ENCODE data around the gene SHC4. TPM values are rescaled to one million over a fixed set of nuclear protein-coding genes. Genes with fewer than 3 reads are reported as not detected.
A peak's percentile ranks its signal among the peaks of the same experiment; 100 is the strongest.

Gene SHC4
- polyA plus RNA-seq, 1 donor (not counting 4 experiments of a cell fraction or from before 2014, with no cell fraction given) = 0.94 TPM

DNA sequence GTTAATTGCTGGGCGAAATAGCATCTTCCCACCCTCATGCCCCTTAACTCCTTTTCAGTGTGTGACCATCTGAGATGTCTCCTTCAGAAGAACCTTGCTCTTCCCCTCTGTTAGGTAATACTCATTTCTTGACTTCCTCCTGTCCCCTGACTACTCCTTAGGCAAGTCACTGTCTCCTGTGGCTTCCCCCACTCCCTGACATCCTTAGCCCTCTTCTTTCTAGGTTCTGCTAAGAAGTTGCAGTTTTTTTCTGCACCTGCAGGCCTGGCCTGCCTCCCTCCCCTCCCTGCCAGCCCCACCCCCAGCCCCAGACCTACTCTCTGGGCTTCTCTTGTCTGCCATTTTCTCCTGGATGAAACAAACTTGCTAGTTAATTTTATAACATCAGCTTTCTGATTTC, 101.0 kb downstream of the SHC4 start:
- no peak overlapping the region for H2AFZ ChIP-seq (ENCODE audit: control insufficient read depth, low read length)
- no peak overlapping the region for H3K4me2 ChIP-seq (ENCODE audit: control insufficient read depth, extremely low read depth, insufficient read depth, low read depth, low read length)
- H3K27ac ChIP-seq (ENCODE audit: control insufficient read depth, insufficient read depth, low read length) = no peak overlapping the region
- no peak overlapping the region for H3K4me3 ChIP-seq (ENCODE audit: control insufficient read depth in 2 of 3, extremely low read depth in 1 of 3, insufficient read depth in 2 of 3, low read depth in 1 of 3, low read length in 3 of 3)
- H3K9me1 ChIP-seq (ENCODE audit: control insufficient read depth, extremely low read depth, insufficient read depth, low read length) = no peaks in the 10 kb centered on the region
- no peaks in the 10 kb centered on the region for H3K9me3 ChIP-seq (ENCODE audit: control insufficient read depth, low read depth, low read length)
- no peaks in the 10 kb centered on the region for H3K36me3 ChIP-seq (ENCODE audit: control insufficient read depth in 2 of 2, extremely low read depth in 1 of 2, insufficient read depth in 2 of 2, low read length in 2 of 2)
- dilution Hi-C loops (cut with MboI; ENCODE audit: extremely low pct_ligation_motif_present, low sequenced_read_pairs) = no loop called here
- FAIRE-seq = no peak
- no peaks in the 10 kb centered on the region for H3K79me2 ChIP-seq (ENCODE audit: control insufficient read depth, insufficient read depth, low read length)
- H3K27me3 ChIP-seq (ENCODE audit: control insufficient read depth, extremely low read depth, insufficient read depth, low read length) = no peaks in the 10 kb centered on the region
- TF ChIP-seq, protein P1, sequence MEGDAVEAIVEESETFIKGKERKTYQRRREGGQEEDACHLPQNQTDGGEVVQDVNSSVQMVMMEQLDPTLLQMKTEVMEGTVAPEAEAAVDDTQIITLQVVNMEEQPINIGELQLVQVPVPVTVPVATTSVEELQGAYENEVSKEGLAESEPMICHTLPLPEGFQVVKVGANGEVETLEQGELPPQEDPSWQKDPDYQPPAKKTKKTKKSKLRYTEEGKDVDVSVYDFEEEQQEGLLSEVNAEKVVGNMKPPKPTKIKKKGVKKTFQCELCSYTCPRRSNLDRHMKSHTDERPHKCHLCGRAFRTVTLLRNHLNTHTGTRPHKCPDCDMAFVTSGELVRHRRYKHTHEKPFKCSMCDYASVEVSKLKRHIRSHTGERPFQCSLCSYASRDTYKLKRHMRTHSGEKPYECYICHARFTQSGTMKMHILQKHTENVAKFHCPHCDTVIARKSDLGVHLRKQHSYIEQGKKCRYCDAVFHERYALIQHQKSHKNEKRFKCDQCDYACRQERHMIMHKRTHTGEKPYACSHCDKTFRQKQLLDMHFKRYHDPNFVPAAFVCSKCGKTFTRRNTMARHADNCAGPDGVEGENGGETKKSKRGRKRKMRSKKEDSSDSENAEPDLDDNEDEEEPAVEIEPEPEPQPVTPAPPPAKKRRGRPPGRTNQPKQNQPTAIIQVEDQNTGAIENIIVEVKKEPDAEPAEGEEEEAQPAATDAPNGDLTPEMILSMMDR (optimal IDR thresholded peaks at IDR 0.05 in 1 of 3, IDR thresholded peaks at IDR 0.05 in 1 of 3, conservative IDR thresholded peaks at IDR 0.05 in 1 of 3; ENCODE audit: extremely low read depth in 1 of 3, insufficient read depth in 2 of 3, low read length in 3 of 3) = no peak
- TF ChIP-seq EZH2 (IDR thresholded peaks at IDR 0.05; ENCODE audit: low read length) = no peak
- H3K4me1 ChIP-seq (ENCODE audit: control insufficient read depth, extremely low read depth, insufficient read depth, low read length) = peaks cover 2% of the 10 kb centered on the region
- no peak overlapping the region for H3K9ac ChIP-seq (ENCODE audit: control insufficient read depth, extremely low read depth, insufficient read depth, low read length)
- H4K20me1 ChIP-seq (ENCODE audit: control insufficient read depth, extremely low read depth, insufficient read depth, low read length) = no peaks in the 10 kb centered on the region
- DNase-seq (ENCODE audit: low read depth, low spot score) = no peak

DNA sequence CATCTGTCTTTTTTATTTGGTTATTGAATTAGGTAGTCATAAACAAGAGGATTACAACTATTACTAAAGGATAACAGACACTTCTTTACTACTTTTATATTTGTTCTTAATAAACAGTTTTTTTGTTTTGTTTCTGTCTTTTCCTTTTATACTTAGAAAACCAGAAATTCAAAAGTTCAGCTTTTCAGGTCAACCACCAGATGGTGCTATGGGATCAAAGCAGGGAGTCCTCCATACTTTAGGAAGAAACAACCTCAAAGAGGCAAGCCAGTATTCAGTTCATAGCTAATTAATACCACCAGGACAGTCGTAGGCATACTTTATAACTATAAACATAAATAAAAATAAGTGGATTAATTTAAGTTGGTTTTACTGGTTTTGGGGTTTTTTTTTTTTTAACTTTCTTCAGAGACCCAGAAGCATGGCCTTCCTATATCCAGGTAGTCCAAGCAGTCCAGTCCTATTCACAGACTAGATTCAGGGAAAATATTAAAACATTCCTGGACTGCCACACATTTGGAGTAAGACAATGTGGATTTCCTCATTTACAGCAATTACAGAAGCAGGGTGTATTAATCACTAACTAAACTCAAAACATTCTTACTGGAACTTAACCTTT, 101.8 kb downstream of the SHC4 start:
- Histone ChIP-seq H3K9me1 (ENCODE audit: control insufficient read depth, extremely low read depth, insufficient read depth, low read length) (no peaks in the 10 kb centered on the region), H3K9ac (ENCODE audit: control insufficient read depth, extremely low read depth, insufficient read depth, low read length) (no peak overlapping the region), H2AFZ (ENCODE audit: control insufficient read depth, low read length) (no peak overlapping the region), H3K79me2 (ENCODE audit: control insufficient read depth, insufficient read depth, low read length) (no peaks in the 10 kb centered on the region), H3K9me3 (ENCODE audit: control insufficient read depth, low read depth, low read length) (no peaks in the 10 kb centered on the region), H3K27ac (ENCODE audit: control insufficient read depth, insufficient read depth, low read length) (no peak overlapping the region), H3K36me3 (ENCODE audit: control insufficient read depth in 2 of 2, extremely low read depth in 1 of 2, insufficient read depth in 2 of 2, low read length in 2 of 2) (no peaks in the 10 kb centered on the region), H3K4me1 (ENCODE audit: control insufficient read depth, extremely low read depth, insufficient read depth, low read length) (no peaks in the 10 kb centered on the region), H4K20me1 (ENCODE audit: control insufficient read depth, extremely low read depth, insufficient read depth, low read length) (no peaks in the 10 kb centered on the region), H3K27me3 (ENCODE audit: control insufficient read depth, extremely low read depth, insufficient read depth, low read length) (no peaks in the 10 kb centered on the region), H3K4me2 (ENCODE audit: control insufficient read depth, extremely low read depth, insufficient read depth, low read depth, low read length) (no peak overlapping the region), H3K4me3 (ENCODE audit: control insufficient read depth in 2 of 3, extremely low read depth in 1 of 3, insufficient read depth in 2 of 3, low read depth in 1 of 3, low read length in 3 of 3) (no peak overlapping the region)
- dilution Hi-C loops (cut with MboI; ENCODE audit: extremely low pct_ligation_motif_present, low sequenced_read_pairs) = no loop called here
- no peak for DNase-seq (ENCODE audit: low read depth, low spot score)
- no peak for TF ChIP-seq EZH2 (IDR thresholded peaks at IDR 0.05; ENCODE audit: low read length)
- TF ChIP-seq, protein P1 (optimal IDR thresholded peaks at IDR 0.05 in 1 of 3, IDR thresholded peaks at IDR 0.05 in 1 of 3, conservative IDR thresholded peaks at IDR 0.05 in 1 of 3; ENCODE audit: extremely low read depth in 1 of 3, insufficient read depth in 2 of 3, low read length in 3 of 3) = peak; percentile 48 to 70 (median 68)
- FAIRE-seq = no peak
